Endothelial cell of umbilical vein (primary cell): ENCODE results near the gene CUX1. TPM values are rescaled to one million over a fixed set of nuclear protein-coding genes. Genes with fewer than 3 reads are reported as not detected.

Experiments
- BruUV-seq: library from RNA; stranded (reverse); fragments of 400-500 nt; replicated peaks from 2 replicates; lab custom pipeline; 2021; lab: Mats Ljungman, UMichigan
- CTCF ChIA-PET: fragments of 300-600, 350-600 bp; sonication (Branson Sonifier 250); formaldehyde crosslinking; loops from one replicate; lab custom pipeline; 2021; ENCODE audit warnings: antibody characterized with exemption, inconsistent platforms; lab: Charles Lee
- POLR2A ChIA-PET: fragments of 300-600, 350-600 bp; sonication (Branson Sonifier 250); formaldehyde crosslinking; loops from one replicate; lab custom pipeline; 2021; ENCODE audit warnings: antibody characterized with exemption, inconsistent platforms; lab: Charles Lee
- DNase-seq: peaks from one replicate; pipeline ENCODE4 v3.0.0-alpha.2; 2011; ENCODE audit warnings: low read depth, low spot score
- FAIRE-seq: peaks from 2 replicates; lab custom pipeline; 2011; peaks lifted over from hg19 to GRCh38; lab: Jason Lieb, UNC
- H2AFZ ChIP-seq: 2 replicates; pipeline ENCODE4 v1.6.0; 2012; ENCODE audit warnings: low read depth, low read length, control low read depth, inconsistent platforms
- H3K27ac ChIP-seq: 2 replicates; pipeline ENCODE4 v1.5.1; 2011; ENCODE audit warnings: low read depth, mild to moderate bottlenecking, control low read depth, low read length, moderate library complexity; ENCODE audit not compliant: insufficient read depth
- H3K27me3 ChIP-seq, 2 experiments: 2 replicates each; pipeline versions ENCODE4 v1.6.0 to v1.6.1; 2011; ENCODE audit warnings: low read length in 2 of 2, mixed read lengths in 1 of 2; ENCODE audit not compliant: control insufficient read depth in 2 of 2, insufficient read depth in 2 of 2
- H3K36me3 ChIP-seq, 2 experiments: 2 replicates in 1 of 2; 3 replicates in 1 of 2; pipeline ENCODE4 v1.5.1; 2011; ENCODE audit warnings: low read length in 2 of 2, mild to moderate bottlenecking in 1 of 2, moderate library complexity in 1 of 2; ENCODE audit not compliant: control insufficient read depth in 2 of 2, insufficient read depth in 2 of 2; ENCODE audit errors: extremely low read depth in 1 of 2
- H3K4me1 ChIP-seq: 3 replicates; pipeline ENCODE4 v1.5.1; 2011; ENCODE audit warnings: mild to moderate bottlenecking, low read length; ENCODE audit not compliant: control insufficient read depth, insufficient read depth; ENCODE audit errors: extremely low read depth
- H3K4me2 ChIP-seq: 2 replicates; pipeline ENCODE4 v1.6.1; 2011; ENCODE audit warnings: low read length, control low read depth, mixed read lengths; ENCODE audit not compliant: insufficient read depth
- H3K4me3 ChIP-seq, 3 experiments: fragments of 200-600 bp in 1 of 3; sonication (generic), shearing (Covaris generic) in 1 of 3; replicated peaks in 1 of 3; 2 replicates each; pipeline ENCODE4 v1.5.1; 2011 to 2016; ENCODE audit warnings: control low read depth in 3 of 3, low read length in 3 of 3, mild to moderate bottlenecking in 2 of 3, inconsistent platforms in 1 of 3, low read depth in 1 of 3, moderate library complexity in 1 of 3; ENCODE audit not compliant: insufficient read depth in 1 of 3
- H3K79me2 ChIP-seq: 2 replicates; pipeline ENCODE4 v1.6.0; 2012; ENCODE audit warnings: low read length, inconsistent platforms; ENCODE audit not compliant: control insufficient read depth, insufficient read depth
- H3K9ac ChIP-seq: replicated peaks from 2 replicates; pipeline ENCODE3; 2011; ENCODE audit warnings: low read length, control low read depth; ENCODE audit not compliant: insufficient read depth; ENCODE audit errors: extremely low read depth
- H3K9me1 ChIP-seq: replicated peaks from 3 replicates; pipeline ENCODE4 v1.6.0; 2011; ENCODE audit warnings: mild to moderate bottlenecking, low read length; ENCODE audit not compliant: control insufficient read depth, insufficient read depth; ENCODE audit errors: extremely low read depth
- H3K9me3 ChIP-seq: replicated peaks from 2 replicates; pipeline ENCODE4 v1.5.1; 2012; ENCODE audit warnings: low read length, inconsistent platforms; ENCODE audit not compliant: control insufficient read depth, insufficient read depth
- H4K20me1 ChIP-seq: replicated peaks from 2 replicates; pipeline ENCODE3; 2011; ENCODE audit warnings: mild to moderate bottlenecking, low read length; ENCODE audit not compliant: control insufficient read depth, insufficient read depth; ENCODE audit errors: extremely low read depth
- CTCF ChIP-seq, 2 donors: IDR thresholded peaks; 1 replicate in 1 of 2; 2 replicates in 1 of 2; pipeline ENCODE4 v1.5.1; 2011; ENCODE audit warnings: low read length in 2 of 2, mild to moderate bottlenecking in 2 of 2, moderate library complexity in 2 of 2, control low read depth in 1 of 2, inconsistent platforms in 1 of 2, low read depth in 1 of 2; ENCODE audit not compliant: insufficient read depth in 1 of 2; ENCODE audit errors: extremely low read depth in 1 of 2
- GATA2 ChIP-seq: IDR thresholded peaks from 2 replicates; pipeline ENCODE4 v1.7.0; 2011; ENCODE audit warnings: low read depth, mild to moderate bottlenecking, moderate library complexity, mixed read lengths, low read length; ENCODE audit not compliant: insufficient read length, insufficient read depth
- JUN ChIP-seq: IDR thresholded peaks from 2 replicates; pipeline ENCODE4 v1.6.1; 2011; ENCODE audit warnings: borderline replicate concordance, low read depth; ENCODE audit not compliant: insufficient read length, insufficient read depth
- MAX ChIP-seq: IDR thresholded peaks from 2 replicates; pipeline ENCODE4 v1.6.1; 2011; ENCODE audit not compliant: insufficient read depth, insufficient read length
- MYC ChIP-seq: IDR thresholded peaks from one replicate; pipeline ENCODE4 v1.6.1; 2011; ENCODE audit warnings: mild to moderate bottlenecking, low read depth, low read length
- POLR2A ChIP-seq: IDR thresholded peaks from 2 replicates; pipeline ENCODE4 v1.6.1; 2012; ENCODE audit warnings: low read depth, mild to moderate bottlenecking, control low read depth, low read length
- POLR2AphosphoS5 ChIP-seq: IDR thresholded peaks from 2 replicates; pipeline ENCODE4 v1.6.1; 2012; ENCODE audit warnings: low read depth, mild to moderate bottlenecking, control low read depth, low read length, moderate library complexity; ENCODE audit not compliant: insufficient read depth
- dilution Hi-C: fragments of 300-500 bp; cut with MboI; formaldehyde crosslinking; loops from one replicate; pipeline ENCODE4 v1.15.0; 2019; ENCODE audit warnings: low sequenced_read_pairs; ENCODE audit not compliant: extremely low pct_ligation_motif_present
- intact Hi-C: fragments of 100-400 bp; cut with micrococcal nuclease; formaldehyde crosslinking; loops from one replicate; pipeline ENCODE4 v1.10.0; 2022
- polyA plus RNA-seq, 4 experiments: library from polyadenylated mRNA; depleted of rRNA in 3 of 4; stranded (reverse) in 3 of 4; unstranded in 1 of 4; fragments of >200 nt; gene quantifications; 2 replicates each; pipeline versions ENCODE4 v1.2.1 to v1.2.3, GENCODE V29; 2011 to 2012; ENCODE audit warnings: missing spikeins in 1 of 4
- total RNA-seq: library from RNA; stranded (reverse); gene quantifications from 2 replicates; pipeline ENCODE4 v1.2.3, GENCODE V29; 2021

CUX1 gene
- total and polyA plus RNA-seq, 2 donors (not counting 3 experiments of a cell fraction or from before 2014, with no cell fraction given), result 13.8 to 49.8 TPM

- dilution Hi-C loops, result no loop called here
Measured at GRCh38 chr7:102222445-102222844, 405.0 kb downstream of the CUX1 start.

More at GRCh38 chr7:102222445-102222844, 405.0 kb downstream of the CUX1 start:
- DNase-seq (no peak), FAIRE-seq (no peak)
- ChIA-PET CTCF (no interaction called here), POLR2A (no interaction called here)
- Histone ChIP-seq H3K9ac (no peak overlapping the region), H3K4me3 (no peak overlapping the region), H3K9me3 (no peaks in the 10 kb centered on the region), H3K9me1 (no peaks in the 10 kb centered on the region), H2AFZ (no peak overlapping the region), H3K27me3 (no peaks in the 10 kb centered on the region), H3K36me3 (no peaks in the 10 kb centered on the region), H3K4me1 (peaks cover 9% of the 10 kb centered on the region), H3K4me2 (no peak overlapping the region), H3K79me2 (no peaks in the 10 kb centered on the region), H3K27ac (no peak overlapping the region), H4K20me1 (no peaks in the 10 kb centered on the region)
- no TSS peak for BruUV-seq
- intact Hi-C loops, result loop anchor here (5.0 kb wide), 1 partner anchor 405 kb away; the partner anchor contains the start of gene CUX1
- TF ChIP-seq POLR2AphosphoS5 (no peak), JUN (no peak), MYC (no peak), CTCF (IDR thresholded peaks at IDR 0.05; ENCODE audit: extremely low read depth in 1 of 2, insufficient read depth in 1 of 2, low read depth in 1 of 2, low read length in 2 of 2) (no peak), POLR2A (no peak), GATA2 (no peak), MAX (no peak)
